Measurements from ENCODE around the gene PIGK. TPM values are rescaled to one million over a fixed set of nuclear protein-coding genes. Genes with fewer than 3 reads are reported as not detected.

PIGK gene
- polyA plus RNA-seq (2012; ENCODE audit: low read depth, missing spikeins), result 6.4 TPM

DNA sequence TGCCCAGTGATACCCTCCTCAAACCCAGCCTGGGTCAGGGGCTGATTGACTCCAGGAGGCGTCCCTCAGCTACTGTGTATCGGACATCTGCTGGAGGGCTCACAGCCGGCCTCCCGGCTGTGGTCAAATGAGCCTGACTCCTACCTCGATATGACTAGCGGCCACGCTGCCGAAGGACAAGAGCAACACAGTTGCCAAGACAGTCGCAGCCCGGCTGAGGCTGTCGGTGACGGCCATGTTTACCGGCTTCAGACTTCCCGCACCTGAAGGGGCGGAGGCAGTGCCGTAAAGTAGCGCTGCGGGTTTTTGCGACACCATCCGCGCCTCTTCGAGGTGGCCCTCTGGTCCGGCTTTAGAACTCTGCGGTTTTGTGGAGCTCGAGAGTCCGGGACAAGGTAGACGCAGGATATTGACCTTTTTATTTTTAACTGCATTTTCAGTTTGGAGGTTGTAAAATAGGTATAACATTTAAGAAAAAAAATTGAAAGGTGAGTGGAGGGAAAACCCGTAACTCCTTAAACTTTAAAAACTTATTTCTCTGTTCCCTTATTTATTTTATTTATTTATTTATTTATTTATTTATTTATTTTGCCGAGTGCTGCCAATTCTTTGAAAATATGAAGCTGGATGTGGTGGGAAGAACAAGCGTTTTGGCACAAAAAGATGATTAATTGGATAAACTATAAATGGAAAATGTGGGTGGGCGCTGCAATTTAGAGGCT is at the start of gene PIGK:
TSS of gene PIGK (minus strand) at position 265 of the 722 bp plus-strand sequence. CDS start at position 237, 28 bp downstream.
- DNase-seq (ENCODE audit: insufficient read length, low spot score) (peak; percentile 49), FAIRE-seq (peak; percentile 98)
- TF ChIP-seq TAF1 (IDR thresholded peaks at IDR 0.05; ENCODE audit: low read depth, low read length) (peak; percentile 76), POLR2A (IDR thresholded peaks at IDR 0.05; ENCODE audit: low read depth, low read length) (peak; percentile 84), PAX5 (IDR thresholded peaks at IDR 0.05; ENCODE audit: insufficient read depth, low read length, severe bottlenecking) (no peak), POU2F2 (IDR thresholded peaks at IDR 0.05; ENCODE audit: low read depth, low read length) (no peak), SPI1 (IDR thresholded peaks at IDR 0.05; ENCODE audit: low read depth, low read length) (no peak), POLR2AphosphoS5 (IDR thresholded peaks at IDR 0.05; ENCODE audit: low read depth, low read length) (0 out of 2 replicates have a peak, but pooled peaks have one; percentile 31)

DNA sequence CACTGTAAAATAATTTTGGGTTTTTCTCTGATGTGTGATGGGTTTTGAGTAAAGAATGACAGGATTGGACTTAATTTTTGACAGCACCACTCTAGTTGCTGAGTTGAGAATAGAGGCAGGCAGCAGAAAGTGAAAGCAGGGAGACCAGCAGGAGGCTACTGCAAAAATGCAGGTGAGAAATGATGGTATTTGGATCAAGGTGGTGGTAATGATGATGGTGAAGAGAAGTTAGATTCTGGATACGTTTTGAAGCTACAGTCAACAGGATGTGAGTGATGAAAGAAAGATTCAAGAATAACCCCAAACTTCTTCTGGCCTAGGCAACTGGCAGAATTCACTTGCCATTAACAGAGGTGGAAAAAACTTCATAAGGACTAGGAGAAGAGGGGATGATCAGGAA is 47.8 kb upstream of the PIGK start:
- no peak for FAIRE-seq
- TF ChIP-seq PAX5 (IDR thresholded peaks at IDR 0.05; ENCODE audit: insufficient read depth, low read length, severe bottlenecking) (no peak), POU2F2 (IDR thresholded peaks at IDR 0.05; ENCODE audit: low read depth, low read length) (no peak), TAF1 (IDR thresholded peaks at IDR 0.05; ENCODE audit: low read depth, low read length) (no peak), SPI1 (IDR thresholded peaks at IDR 0.05; ENCODE audit: low read depth, low read length) (no peak), POLR2AphosphoS5 (IDR thresholded peaks at IDR 0.05; ENCODE audit: low read depth, low read length) (no peak), POLR2A (IDR thresholded peaks at IDR 0.05; ENCODE audit: low read depth, low read length) (no peak)
- no peak for DNase-seq (ENCODE audit: insufficient read length, low spot score)

DNA sequence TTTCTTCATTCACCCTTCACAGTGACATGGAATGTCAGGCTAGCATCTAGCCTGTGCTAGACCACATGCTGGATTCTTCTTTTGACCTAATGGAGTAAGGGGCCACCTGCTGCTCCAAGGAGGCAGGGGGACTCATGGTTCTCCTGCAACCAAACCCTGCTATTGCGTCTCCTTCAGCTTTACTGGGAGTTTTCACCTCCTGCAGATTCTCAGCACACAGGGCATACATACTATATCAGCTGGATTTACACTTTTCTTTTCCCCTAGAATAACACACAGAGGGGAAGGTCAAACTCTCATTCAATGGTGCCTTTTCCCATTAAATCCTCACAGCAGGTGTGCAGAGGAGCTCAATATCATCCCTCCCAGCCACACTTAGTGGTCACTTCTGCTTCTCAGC is 46.0 kb upstream of the PIGK start:
- DNase-seq (ENCODE audit: insufficient read length, low spot score) (no peak), FAIRE-seq (no peak)
- no peak for TF ChIP-seq POLR2AphosphoS5 (IDR thresholded peaks at IDR 0.05; ENCODE audit: low read depth, low read length)
- TF ChIP-seq POLR2A (IDR thresholded peaks at IDR 0.05; ENCODE audit: low read depth, low read length), result no peak
- TF ChIP-seq TAF1 (IDR thresholded peaks at IDR 0.05; ENCODE audit: low read depth, low read length), result no peak
- no peak for TF ChIP-seq PAX5 (IDR thresholded peaks at IDR 0.05; ENCODE audit: insufficient read depth, low read length, severe bottlenecking)
- TF ChIP-seq SPI1 (IDR thresholded peaks at IDR 0.05; ENCODE audit: low read depth, low read length), result no peak
- no peak for TF ChIP-seq POU2F2 (IDR thresholded peaks at IDR 0.05; ENCODE audit: low read depth, low read length)

DNA sequence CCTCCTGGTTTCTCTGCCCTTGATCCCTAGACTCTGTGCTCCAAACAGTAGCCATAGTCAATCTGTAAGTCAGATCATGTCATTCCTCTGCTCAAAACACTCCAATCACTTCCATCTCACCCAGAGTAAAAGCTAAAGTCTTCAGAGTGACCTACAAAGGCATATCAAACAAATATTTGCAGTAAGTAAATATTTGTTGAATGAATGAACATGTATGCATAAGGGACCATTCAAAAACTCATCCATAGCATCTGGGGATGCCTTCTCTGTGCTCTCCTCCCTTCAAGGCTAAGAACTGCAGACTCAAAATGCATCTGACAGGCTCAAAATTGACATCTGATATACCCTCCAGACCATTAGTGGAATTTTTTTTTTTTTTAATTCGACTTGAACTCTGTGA is 44.5 kb upstream of the PIGK start:
- FAIRE-seq, result no peak

DNA sequence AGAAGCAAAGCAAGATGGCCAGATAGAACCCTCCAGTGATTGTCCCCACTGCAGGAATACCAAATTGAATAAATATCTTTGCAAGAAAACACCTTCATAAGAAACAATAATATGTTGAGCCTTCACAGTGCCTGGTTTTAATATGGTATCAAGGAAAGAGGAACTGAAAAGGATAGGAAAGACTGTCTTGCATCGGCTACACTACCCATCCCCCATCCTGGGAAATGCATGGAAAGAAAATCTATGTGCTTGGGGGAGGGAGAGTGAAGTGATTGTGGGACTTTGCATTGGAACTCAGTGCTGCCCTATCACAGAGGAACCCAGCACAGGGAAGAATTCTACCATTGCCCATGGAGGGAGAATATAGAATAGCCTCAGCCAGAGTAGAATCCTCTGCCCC is 34.0 kb upstream of the PIGK start:
- no peak for FAIRE-seq
- TF ChIP-seq TAF1 (IDR thresholded peaks at IDR 0.05; ENCODE audit: low read depth, low read length) (no peak), POLR2AphosphoS5 (IDR thresholded peaks at IDR 0.05; ENCODE audit: low read depth, low read length) (no peak), SPI1 (IDR thresholded peaks at IDR 0.05; ENCODE audit: low read depth, low read length) (no peak), POLR2A (IDR thresholded peaks at IDR 0.05; ENCODE audit: low read depth, low read length) (no peak), PAX5 (IDR thresholded peaks at IDR 0.05; ENCODE audit: insufficient read depth, low read length, severe bottlenecking) (no peak), POU2F2 (IDR thresholded peaks at IDR 0.05; ENCODE audit: low read depth, low read length) (no peak)

More for the DNA sequence above, 44.5 kb upstream of the PIGK start:
- no peak for TF ChIP-seq POLR2A (IDR thresholded peaks at IDR 0.05; ENCODE audit: low read depth, low read length)
- TF ChIP-seq POLR2AphosphoS5 (IDR thresholded peaks at IDR 0.05; ENCODE audit: low read depth, low read length), result no peak
- TF ChIP-seq POU2F2 (IDR thresholded peaks at IDR 0.05; ENCODE audit: low read depth, low read length), result no peak
- no peak for TF ChIP-seq SPI1 (IDR thresholded peaks at IDR 0.05; ENCODE audit: low read depth, low read length)
- TF ChIP-seq TAF1 (IDR thresholded peaks at IDR 0.05; ENCODE audit: low read depth, low read length), result no peak
- no peak for TF ChIP-seq PAX5 (IDR thresholded peaks at IDR 0.05; ENCODE audit: insufficient read depth, low read length, severe bottlenecking)
- no peak for DNase-seq (ENCODE audit: insufficient read length, low spot score)

DNA sequence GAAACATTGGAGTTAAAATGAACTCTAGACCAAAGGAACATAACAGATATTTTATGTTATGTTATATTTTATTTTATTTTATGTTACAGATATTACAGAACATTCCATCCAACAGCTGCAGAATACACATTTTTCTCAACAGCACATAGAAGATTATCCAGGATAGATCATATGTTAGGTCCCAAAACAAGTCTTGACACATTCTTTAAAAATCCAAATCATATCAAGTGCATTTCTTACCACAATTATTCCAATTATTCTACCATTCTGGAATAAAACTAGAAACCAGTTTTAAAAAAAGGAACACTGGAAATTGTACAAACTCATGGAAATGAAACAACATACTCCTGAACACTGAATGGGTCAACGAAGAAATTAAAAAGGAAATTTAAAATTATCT is 30.9 kb upstream of the PIGK start:
- no peak for TF ChIP-seq POLR2A (IDR thresholded peaks at IDR 0.05; ENCODE audit: low read depth, low read length)
- no peak for TF ChIP-seq SPI1 (IDR thresholded peaks at IDR 0.05; ENCODE audit: low read depth, low read length)
- TF ChIP-seq POU2F2 (IDR thresholded peaks at IDR 0.05; ENCODE audit: low read depth, low read length), result no peak
- TF ChIP-seq TAF1 (IDR thresholded peaks at IDR 0.05; ENCODE audit: low read depth, low read length), result no peak
- no peak for TF ChIP-seq POLR2AphosphoS5 (IDR thresholded peaks at IDR 0.05; ENCODE audit: low read depth, low read length)
- no peak for TF ChIP-seq PAX5 (IDR thresholded peaks at IDR 0.05; ENCODE audit: insufficient read depth, low read length, severe bottlenecking)
- DNase-seq (ENCODE audit: insufficient read length, low spot score) (no peak), FAIRE-seq (no peak)

More for the DNA sequence above, 34.0 kb upstream of the PIGK start:
- DNase-seq (ENCODE audit: insufficient read length, low spot score), result no peak

DNA sequence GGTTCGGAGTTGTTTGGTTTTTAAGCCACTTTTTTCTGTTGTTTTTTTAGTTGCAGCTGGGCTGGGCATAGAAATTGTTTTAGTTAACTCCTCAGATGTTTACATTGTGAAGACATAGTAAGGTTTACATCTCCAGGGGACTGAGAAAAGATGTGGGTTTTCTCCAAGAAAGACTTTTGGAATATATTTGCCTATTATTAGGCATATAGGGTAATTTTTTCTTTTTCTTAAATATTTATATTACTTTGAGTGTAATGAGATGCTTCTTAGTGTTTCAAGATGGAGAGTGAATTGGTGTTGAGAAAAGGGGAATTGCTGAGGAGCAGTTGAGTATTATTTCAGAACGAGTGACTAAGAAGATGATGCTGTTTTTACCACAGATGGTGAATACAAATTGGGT is 26.6 kb upstream of the PIGK start:
- DNase-seq (ENCODE audit: insufficient read length, low spot score), result no peak
- TF ChIP-seq POLR2AphosphoS5 (IDR thresholded peaks at IDR 0.05; ENCODE audit: low read depth, low read length), result no peak
- TF ChIP-seq SPI1 (IDR thresholded peaks at IDR 0.05; ENCODE audit: low read depth, low read length), result no peak
- no peak for FAIRE-seq

DNA sequence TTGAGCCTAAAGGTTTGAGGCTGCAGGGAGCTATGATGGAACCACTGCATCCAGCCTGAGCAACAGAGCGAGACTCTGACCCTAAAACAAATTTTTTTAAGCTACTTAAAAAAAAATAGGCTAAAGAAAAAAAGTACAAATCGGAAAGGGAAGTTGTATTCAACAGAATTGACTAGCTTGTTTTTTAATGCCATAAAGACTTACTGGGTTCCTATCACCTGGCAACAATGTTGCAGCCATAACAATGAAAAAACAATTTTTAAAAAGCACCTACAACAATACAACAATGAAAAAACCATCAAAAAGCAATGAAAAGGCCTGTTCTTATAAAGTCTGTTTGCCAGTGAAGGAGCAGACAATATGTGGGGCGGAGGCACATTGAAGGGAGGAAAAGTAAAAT is 20.1 kb upstream of the PIGK start:
- FAIRE-seq (no peak), DNase-seq (ENCODE audit: insufficient read length, low spot score) (no peak)
- TF ChIP-seq POLR2A (IDR thresholded peaks at IDR 0.05; ENCODE audit: low read depth, low read length), result no peak
- no peak for TF ChIP-seq TAF1 (IDR thresholded peaks at IDR 0.05; ENCODE audit: low read depth, low read length)
- no peak for TF ChIP-seq PAX5 (IDR thresholded peaks at IDR 0.05; ENCODE audit: insufficient read depth, low read length, severe bottlenecking)
- no peak for TF ChIP-seq POLR2AphosphoS5 (IDR thresholded peaks at IDR 0.05; ENCODE audit: low read depth, low read length)
- no peak for TF ChIP-seq POU2F2 (IDR thresholded peaks at IDR 0.05; ENCODE audit: low read depth, low read length)
- TF ChIP-seq SPI1 (IDR thresholded peaks at IDR 0.05; ENCODE audit: low read depth, low read length), result no peak

DNA sequence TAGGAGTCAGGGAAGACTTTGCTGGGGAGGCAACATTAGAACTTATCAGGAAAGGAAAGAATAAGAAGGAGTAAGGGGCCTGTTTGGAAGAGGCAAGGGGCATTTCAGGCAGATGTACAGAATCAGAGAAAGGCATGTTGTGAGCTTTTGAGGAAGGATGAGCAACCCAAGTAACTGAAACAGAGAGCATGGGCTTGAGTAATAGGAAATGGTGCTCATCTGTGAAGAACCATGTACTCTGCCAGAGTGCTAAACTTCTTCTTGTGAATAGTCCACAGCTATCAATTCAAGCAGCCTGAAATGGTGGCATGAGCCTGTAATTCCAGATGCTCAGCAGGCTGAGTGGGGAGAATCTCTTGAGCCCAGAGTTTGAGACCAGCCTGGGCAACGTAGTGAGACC is 19.2 kb upstream of the PIGK start:
- no peak for DNase-seq (ENCODE audit: insufficient read length, low spot score)
- no peak for FAIRE-seq
- TF ChIP-seq TAF1 (IDR thresholded peaks at IDR 0.05; ENCODE audit: low read depth, low read length) (no peak), POU2F2 (IDR thresholded peaks at IDR 0.05; ENCODE audit: low read depth, low read length) (no peak), SPI1 (IDR thresholded peaks at IDR 0.05; ENCODE audit: low read depth, low read length) (no peak), POLR2A (IDR thresholded peaks at IDR 0.05; ENCODE audit: low read depth, low read length) (no peak), PAX5 (IDR thresholded peaks at IDR 0.05; ENCODE audit: insufficient read depth, low read length, severe bottlenecking) (no peak), POLR2AphosphoS5 (IDR thresholded peaks at IDR 0.05; ENCODE audit: low read depth, low read length) (no peak)

Data from GM12891 (cell line).